Measurements from ENCODE around the gene HVCN1. TPM values are rescaled to one million over a fixed set of nuclear protein-coding genes. Genes with fewer than 3 reads are reported as not detected.
"Not testable (repeated sequence)": the region's sequence is repeated elsewhere in the genome, so short reads cannot be mapped to it uniquely, and the experiment has no call there.

The HVCN1 gene
- total RNA-seq, 1 donor from 2014 or later: 10.4 TPM

GRCh38 chr12:110636516-110636915, 52.4 kb downstream of the HVCN1 start:
- intact Hi-C loops (cut with micrococcal nuclease): no loop called here
- ATAC-seq: no peak
- no peak for DNase-seq

- no peak for ATAC-seq
- DNase-seq: no peak
- intact Hi-C loops (cut with micrococcal nuclease): no loop called here
Observed at GRCh38 chr12:110635055-110635454, 53.9 kb downstream of the HVCN1 start.

- ATAC-seq (no peak), DNase-seq (no peak)
- intact Hi-C loops (cut with micrococcal nuclease): no loop called here
Observed at GRCh38 chr12:110627500-110628195, 61.3 kb downstream of the HVCN1 start.

GRCh38 chr12:110622582-110622981, 66.3 kb downstream of the HVCN1 start:
- intact Hi-C loops (cut with micrococcal nuclease): no loop called here
- DNase-seq (no peak), ATAC-seq (no peak)

GRCh38 chr12:110619534-110619953, 69.4 kb downstream of the HVCN1 start:
- DNase-seq (no peak), ATAC-seq (no peak)
- intact Hi-C loops (cut with micrococcal nuclease): no loop called here

GRCh38 chr12:110616471-110617115, 72.3 kb downstream of the HVCN1 start:
- ATAC-seq (no peak), DNase-seq (no peak)
- intact Hi-C loops (cut with micrococcal nuclease): no loop called here

- ATAC-seq (no peak), DNase-seq (no peak)
- intact Hi-C loops (cut with micrococcal nuclease): no loop called here
Observed at GRCh38 chr12:110615171-110615570, 73.7 kb downstream of the HVCN1 start.

GRCh38 chr12:110613771-110614684, 74.9 kb downstream of the HVCN1 start, which contains the start of gene TCTN1:
TCTN1 (plus strand) TSS chr12:110614129; CDS start chr12:110614183, 54 bp downstream.
- intact Hi-C loops (cut with micrococcal nuclease): no loop called here
- ATAC-seq: peak; percentile 99
- peak; percentile 99 for DNase-seq

GRCh38 chr12:110613071-110613770, 75.7 kb downstream of the HVCN1 start:
- peak; percentile 1 for ATAC-seq

GRCh38 chr12:110606253-110606611, 82.7 kb downstream of the HVCN1 start:
- ATAC-seq: no peak
- intact Hi-C loops (cut with micrococcal nuclease): no loop called here
- no peak for DNase-seq

More at GRCh38 chr12:110613071-110613770, 75.7 kb downstream of the HVCN1 start:
- intact Hi-C loops (cut with micrococcal nuclease): no loop called here
- peak; percentile 31 for DNase-seq

GRCh38 chr12:110602085-110602814, 86.7 kb downstream of the HVCN1 start:
- ATAC-seq: peak; percentile 67
- intact Hi-C loops (cut with micrococcal nuclease): loop anchor here (5.0 kb wide), 1 partner anchor 90 kb away; no protein-coding TSS in a partner anchor

GRCh38 chr12:110600254-110600653, 88.7 kb downstream of the HVCN1 start:
- DNase-seq (no peak), ATAC-seq (peak; percentile 55)
- intact Hi-C loops (cut with micrococcal nuclease): loop anchor here (5.0 kb wide), 1 partner anchor 88 kb away; no protein-coding TSS in a partner anchor

More at GRCh38 chr12:110602085-110602814, 86.7 kb downstream of the HVCN1 start:
- DNase-seq: not testable (repeated sequence)

GRCh38 chr12:110599334-110599733, 89.6 kb downstream of the HVCN1 start:
- no peak for DNase-seq
- ATAC-seq: no peak
- intact Hi-C loops (cut with micrococcal nuclease): no loop called here

Other genes with a start within 250 kb of the HVCN1 start
- 82.3 TPM for gene ARPC3, start 238.8 kb downstream of the HVCN1 start, total RNA-seq
- gene GPN3, start 220.9 kb downstream of the HVCN1 start, total RNA-seq: 27.5 TPM
- 3.8 TPM for gene FAM216A, start 220.3 kb downstream of the HVCN1 start, total RNA-seq
- 94.1 TPM for gene VPS29, start 187.0 kb downstream of the HVCN1 start, total RNA-seq
- 0.62 TPM for gene RAD9B, start 186.8 kb downstream of the HVCN1 start, total RNA-seq
- gene PPTC7, start 105.8 kb downstream of the HVCN1 start, total RNA-seq: 124 TPM
- gene TCTN1, start 75.0 kb downstream of the HVCN1 start, total RNA-seq: 25.5 TPM
- gene PPP1CC, start 53.8 kb upstream of the HVCN1 start, total RNA-seq: 193 TPM
- gene CCDC63, start 157.9 kb upstream of the HVCN1 start, total RNA-seq: not detected
- 22,131 TPM for gene MYL2, start 231.5 kb upstream of the HVCN1 start, total RNA-seq